ENCODE data around the gene TMEM144. TPM values are rescaled to one million over a fixed set of nuclear protein-coding genes. Genes with fewer than 3 reads are reported as not detected.

The TMEM144 gene
- total RNA-seq, 1 experiment from 2014 or later, result 6.0 TPM

DNA sequence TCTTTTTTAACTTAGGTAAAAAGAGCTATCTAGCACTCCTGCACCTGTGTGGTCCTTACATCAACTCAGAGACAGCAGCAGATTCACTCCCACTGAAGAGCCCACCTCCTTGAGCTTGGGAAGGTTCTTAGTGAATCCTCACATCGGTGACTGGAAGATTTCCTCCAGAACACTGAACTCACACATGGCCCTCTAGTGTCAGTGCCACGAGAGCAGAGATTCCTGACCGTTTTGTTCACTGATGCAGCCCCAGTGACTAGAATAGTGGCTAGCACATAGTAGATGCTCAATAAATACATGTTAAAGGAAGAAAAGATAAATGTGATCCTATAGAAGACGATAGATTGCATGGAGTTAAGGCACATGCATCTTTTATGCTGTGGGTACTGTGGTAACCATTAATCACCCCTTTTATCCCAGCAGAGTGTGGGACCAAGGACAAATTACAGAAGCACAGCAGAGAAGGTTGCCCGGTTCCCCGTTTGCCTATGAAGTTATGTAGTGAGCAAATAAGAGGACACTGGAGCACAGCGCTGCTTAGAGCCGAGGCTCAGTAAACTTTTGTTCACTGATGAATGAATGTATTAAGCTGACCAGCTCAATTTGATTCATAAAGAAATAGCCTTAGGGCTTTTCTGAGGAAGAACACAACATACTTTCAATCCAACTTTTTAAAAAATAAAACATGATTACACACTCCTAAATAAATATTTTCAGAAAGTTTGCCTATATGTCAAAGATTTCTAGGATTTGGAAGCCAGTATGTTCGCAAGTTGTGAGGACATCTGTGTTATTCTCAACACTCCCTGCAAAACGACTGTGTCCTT is 46.1 kb upstream of the TMEM144 start:
- Mint-ChIP-seq H3K4me1 (ENCODE audit: low read depth, unreplicated experiment) (peaks cover 34% of the 10 kb centered on the region), H3K4me3 (ENCODE audit: low read depth, unreplicated experiment) (no peak overlapping the region), H3K36me3 (ENCODE audit: insufficient read depth, unreplicated experiment) (no peaks in the 10 kb centered on the region), H3K27ac (ENCODE audit: unreplicated experiment) (no peak overlapping the region), H3K27me3 (ENCODE audit: unreplicated experiment) (no peaks in the 10 kb centered on the region), H3K9me3 (ENCODE audit: low read depth, unreplicated experiment) (no peaks in the 10 kb centered on the region)
- no peak for DNase-seq
- CTCF ChIA-PET, result interaction anchor here (0.8 kb wide), 1 partner anchor 31 kb away, joined by 7 read pairs; no protein-coding TSS in a partner anchor
- no TSS peak for BruUV-seq (replicated peaks)
- intact Hi-C loops (cut with micrococcal nuclease; ENCODE audit: unreplicated experiment), result no loop called here
- TF ChIP-seq, protein P1, sequence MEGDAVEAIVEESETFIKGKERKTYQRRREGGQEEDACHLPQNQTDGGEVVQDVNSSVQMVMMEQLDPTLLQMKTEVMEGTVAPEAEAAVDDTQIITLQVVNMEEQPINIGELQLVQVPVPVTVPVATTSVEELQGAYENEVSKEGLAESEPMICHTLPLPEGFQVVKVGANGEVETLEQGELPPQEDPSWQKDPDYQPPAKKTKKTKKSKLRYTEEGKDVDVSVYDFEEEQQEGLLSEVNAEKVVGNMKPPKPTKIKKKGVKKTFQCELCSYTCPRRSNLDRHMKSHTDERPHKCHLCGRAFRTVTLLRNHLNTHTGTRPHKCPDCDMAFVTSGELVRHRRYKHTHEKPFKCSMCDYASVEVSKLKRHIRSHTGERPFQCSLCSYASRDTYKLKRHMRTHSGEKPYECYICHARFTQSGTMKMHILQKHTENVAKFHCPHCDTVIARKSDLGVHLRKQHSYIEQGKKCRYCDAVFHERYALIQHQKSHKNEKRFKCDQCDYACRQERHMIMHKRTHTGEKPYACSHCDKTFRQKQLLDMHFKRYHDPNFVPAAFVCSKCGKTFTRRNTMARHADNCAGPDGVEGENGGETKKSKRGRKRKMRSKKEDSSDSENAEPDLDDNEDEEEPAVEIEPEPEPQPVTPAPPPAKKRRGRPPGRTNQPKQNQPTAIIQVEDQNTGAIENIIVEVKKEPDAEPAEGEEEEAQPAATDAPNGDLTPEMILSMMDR (IDR thresholded peaks at IDR 0.05; ENCODE audit: unreplicated experiment), result no peak

DNA sequence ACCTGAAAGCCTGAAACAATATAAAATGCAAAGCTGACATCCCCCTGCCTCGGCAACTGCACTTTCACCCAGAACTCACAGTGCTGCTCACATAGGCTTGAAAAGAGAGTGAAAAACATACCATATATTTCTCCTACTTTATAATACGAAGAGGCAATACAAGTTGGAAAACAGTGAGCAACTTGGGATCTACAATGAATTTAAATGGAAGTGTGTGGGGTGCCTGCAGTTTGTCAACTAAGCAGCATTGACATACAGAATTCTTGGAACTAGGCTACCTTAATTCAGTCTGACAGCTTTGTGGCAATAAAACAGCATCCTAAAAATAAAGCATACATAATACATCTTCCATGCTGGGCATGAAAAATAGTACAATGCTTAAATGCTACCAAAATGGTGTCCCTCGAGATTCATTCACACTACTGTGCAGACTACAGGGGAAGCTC is 45.5 kb upstream of the TMEM144 start:
- Mint-ChIP-seq H3K36me3 (ENCODE audit: insufficient read depth, unreplicated experiment) (no peaks in the 10 kb centered on the region), H3K27ac (ENCODE audit: unreplicated experiment) (no peak overlapping the region), H3K4me1 (ENCODE audit: low read depth, unreplicated experiment) (peaks cover 27% of the 10 kb centered on the region), H3K9me3 (ENCODE audit: low read depth, unreplicated experiment) (no peaks in the 10 kb centered on the region), H3K27me3 (ENCODE audit: unreplicated experiment) (no peaks in the 10 kb centered on the region), H3K4me3 (ENCODE audit: low read depth, unreplicated experiment) (no peak overlapping the region)
- CTCF ChIA-PET, result no interaction called here
- no peak for DNase-seq
- no TSS peak for BruUV-seq (replicated peaks)
- TF ChIP-seq, protein P1 (IDR thresholded peaks at IDR 0.05; ENCODE audit: unreplicated experiment), result no peak
- intact Hi-C loops (cut with micrococcal nuclease; ENCODE audit: unreplicated experiment), result no loop called here

DNA sequence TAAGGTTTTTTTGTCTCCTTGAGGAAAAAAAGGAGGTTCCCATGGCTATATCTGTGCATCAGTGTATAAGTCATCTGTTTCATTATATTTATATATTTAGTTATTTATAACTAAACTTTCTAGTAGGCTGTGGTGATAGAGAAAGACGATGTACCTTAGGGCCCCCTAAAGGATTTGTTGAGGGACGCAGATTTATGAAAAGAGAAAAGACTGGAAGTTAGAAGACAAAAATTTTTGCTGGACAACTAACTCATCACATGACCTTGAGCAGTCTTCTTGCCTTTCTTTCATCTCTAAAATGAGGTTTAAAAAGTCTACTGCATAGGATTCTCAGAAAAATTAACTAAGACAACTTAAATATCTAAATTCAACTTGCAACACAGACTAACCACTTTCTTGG is 43.6 kb upstream of the TMEM144 start:
- TF ChIP-seq, protein P1 (IDR thresholded peaks at IDR 0.05; ENCODE audit: unreplicated experiment), result no peak
- Mint-ChIP-seq H3K27me3 (ENCODE audit: unreplicated experiment) (no peaks in the 10 kb centered on the region), H3K27ac (ENCODE audit: unreplicated experiment) (no peak overlapping the region), H3K4me3 (ENCODE audit: low read depth, unreplicated experiment) (no peak overlapping the region), H3K9me3 (ENCODE audit: low read depth, unreplicated experiment) (no peaks in the 10 kb centered on the region), H3K4me1 (ENCODE audit: low read depth, unreplicated experiment) (peaks cover 12% of the 10 kb centered on the region), H3K36me3 (ENCODE audit: insufficient read depth, unreplicated experiment) (peaks cover 9% of the 10 kb centered on the region)
- DNase-seq, result no peak
- CTCF ChIA-PET, result no interaction called here
- intact Hi-C loops (cut with micrococcal nuclease; ENCODE audit: unreplicated experiment), result no loop called here
- no TSS peak for BruUV-seq (replicated peaks)

DNA sequence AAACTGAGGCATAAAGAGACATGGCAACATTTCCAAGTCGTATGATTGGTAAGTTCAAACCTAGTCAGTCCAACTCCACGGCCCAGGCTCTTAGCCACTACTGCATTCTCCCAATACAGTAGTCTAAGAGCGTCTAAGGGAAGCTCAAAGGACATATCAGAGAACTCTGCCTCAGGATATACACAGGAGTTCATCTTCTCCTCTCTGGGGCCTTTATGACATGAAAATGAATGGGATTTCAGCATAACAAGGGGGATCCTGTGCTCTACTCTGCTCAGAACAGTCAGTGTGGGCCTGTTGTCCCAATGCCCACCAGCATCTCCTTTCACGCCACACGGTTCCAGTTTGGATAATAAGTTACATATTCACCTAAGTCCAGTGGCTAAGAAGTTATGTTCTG is 41.7 kb upstream of the TMEM144 start:
- Mint-ChIP-seq H3K27ac (ENCODE audit: unreplicated experiment) (no peak overlapping the region), H3K4me1 (ENCODE audit: low read depth, unreplicated experiment) (peaks cover 15% of the 10 kb centered on the region), H3K9me3 (ENCODE audit: low read depth, unreplicated experiment) (no peaks in the 10 kb centered on the region), H3K4me3 (ENCODE audit: low read depth, unreplicated experiment) (no peak overlapping the region), H3K36me3 (ENCODE audit: insufficient read depth, unreplicated experiment) (peaks cover 9% of the 10 kb centered on the region), H3K27me3 (ENCODE audit: unreplicated experiment) (no peaks in the 10 kb centered on the region)
- no TSS peak for BruUV-seq (replicated peaks)
- TF ChIP-seq, protein P1 (IDR thresholded peaks at IDR 0.05; ENCODE audit: unreplicated experiment), result no peak
- no peak for DNase-seq
- CTCF ChIA-PET, result no interaction called here
- intact Hi-C loops (cut with micrococcal nuclease; ENCODE audit: unreplicated experiment), result no loop called here
